NCI-H1048 (cell line): ENCODE results near the gene SEPHS1.
"Not testable (repeated sequence)": the region's sequence is repeated elsewhere in the genome, so short reads cannot be mapped to it uniquely, and the experiment has no call there.

Experiments
- DNase-seq: peaks from one replicate; lab custom pipeline; 2025; lab: John Stamatoyannopoulos, UW

SEPHS1 gene

GRCh38 chr10:13360587-13360986 lies 12.5 kb upstream of the SEPHS1 start:
- DNase-seq: no peak

- no peak for DNase-seq
These were observed 8.3 kb upstream of the SEPHS1 start for GRCh38 chr10:13356392-13356791.

- no peak for DNase-seq
These were observed 6.7 kb upstream of the SEPHS1 start for GRCh38 chr10:13354783-13355182.

GRCh38 chr10:13352519-13352918 lies 4.4 kb upstream of the SEPHS1 start:
- no peak for DNase-seq

GRCh38 chr10:13351340-13351915 lies 3.3 kb upstream of the SEPHS1 start:
- DNase-seq: no peak

GRCh38 chr10:13349463-13350274 lies 1.6 kb upstream of the SEPHS1 start:
- DNase-seq: no peak

- DNase-seq: no peak
These were observed 465 bp downstream of the SEPHS1 start for GRCh38 chr10:13347500-13348156.

- no peak for DNase-seq
These were observed 1.0 kb downstream of the SEPHS1 start for GRCh38 chr10:13347043-13347499.

GRCh38 chr10:13346283-13347042 lies 1.6 kb downstream of the SEPHS1 start:
- no peak for DNase-seq

- no peak for DNase-seq
These were observed 7.3 kb downstream of the SEPHS1 start for GRCh38 chr10:13340626-13341376.

- no peak for DNase-seq
These were observed 8.0 kb downstream of the SEPHS1 start for GRCh38 chr10:13340068-13340467.

- no peak for DNase-seq
These were observed 9.5 kb downstream of the SEPHS1 start for GRCh38 chr10:13338390-13339110.

- DNase-seq: no peak
These were observed 10.3 kb downstream of the SEPHS1 start for GRCh38 chr10:13337827-13338196.

- DNase-seq: no peak
These were observed 10.8 kb downstream of the SEPHS1 start for GRCh38 chr10:13337128-13337826.

GRCh38 chr10:13335881-13336280 lies 12.2 kb downstream of the SEPHS1 start:
- DNase-seq: no peak

- no peak for DNase-seq
These were observed 13.5 kb downstream of the SEPHS1 start for GRCh38 chr10:13334556-13334955.

- no peak for DNase-seq
These were observed 16.4 kb downstream of the SEPHS1 start for GRCh38 chr10:13331646-13332045.

GRCh38 chr10:13330980-13331379 lies 17.1 kb downstream of the SEPHS1 start:
- not testable (repeated sequence) for DNase-seq

GRCh38 chr10:13329565-13329964 lies 18.5 kb downstream of the SEPHS1 start:
- DNase-seq: no peak

GRCh38 chr10:13328613-13329012 lies 19.5 kb downstream of the SEPHS1 start:
- no peak for DNase-seq
